ENCODE data around the gene PSMD4.

PSMD4 gene

GRCh38 chr1:151238467-151238739 is 16.1 kb upstream of the PSMD4 start:
- Histone ChIP-seq H3K9me3 (ENCODE audit: control insufficient read depth in 2 of 2, low read length in 2 of 2) (no peaks in the 10 kb centered on the region), H3K27ac (ENCODE audit: low read depth in 2 of 2, low read length in 2 of 2) (no peak overlapping the region), H3K36me3 (ENCODE audit: control insufficient read depth in 2 of 2, insufficient read depth in 2 of 2, low read length in 2 of 2) (peaks cover 70 to 83% of the 10 kb centered on the region in 2 donors)

GRCh38 chr1:151242442-151242841 is 12.1 kb upstream of the PSMD4 start:
- Histone ChIP-seq H3K4me3 (ENCODE audit: low read length in 2 of 2) (no peak overlapping the region), H3K36me3 (ENCODE audit: control insufficient read depth in 2 of 2, insufficient read depth in 2 of 2, low read length in 2 of 2) (peaks cover 66 to 78% of the 10 kb centered on the region in 2 donors)

More at GRCh38 chr1:151238467-151238739, 16.1 kb upstream of the PSMD4 start:
- no peak overlapping the region for H3K4me3 ChIP-seq (ENCODE audit: low read length in 2 of 2)
- H3K4me1 ChIP-seq (ENCODE audit: control insufficient read depth in 2 of 2, insufficient read depth in 2 of 2, low read length in 2 of 2), result no peaks in the 10 kb centered on the region
- no peak overlapping the region for H3K9ac ChIP-seq (ENCODE audit: low read depth in 1 of 2, low read length in 2 of 2)
- no peaks in the 10 kb centered on the region for H3K27me3 ChIP-seq (ENCODE audit: control insufficient read depth in 2 of 2, insufficient read depth in 2 of 2, low read length in 2 of 2)

DNA sequence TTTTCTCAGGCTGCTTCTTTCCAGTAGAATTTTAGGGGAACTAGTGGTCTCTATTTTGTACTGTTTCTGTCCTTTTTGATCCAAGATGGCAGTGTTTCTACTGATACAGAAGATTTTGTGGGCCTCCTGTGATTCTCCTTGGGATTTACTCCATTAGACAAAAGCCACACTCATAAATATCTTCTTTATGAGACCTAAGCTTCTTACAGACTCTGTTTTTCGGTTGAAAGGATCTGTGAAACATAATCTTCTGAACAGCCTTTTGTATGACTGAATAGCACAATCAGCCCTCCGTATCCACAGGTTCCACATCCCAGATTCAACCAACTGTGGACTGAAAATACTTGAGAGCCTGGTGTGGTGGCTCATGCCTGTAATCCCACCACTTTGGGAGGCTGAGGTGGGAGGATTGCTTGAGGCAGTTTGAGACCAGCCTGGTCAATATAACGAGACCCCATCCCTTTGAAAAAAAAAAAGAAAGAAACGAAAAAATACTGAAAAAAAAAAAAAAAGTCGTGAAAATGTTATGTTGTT is 10.8 kb upstream of the PSMD4 start:
- Histone ChIP-seq H3K27ac (ENCODE audit: low read depth in 2 of 2, low read length in 2 of 2) (no peak overlapping the region), H3K27me3 (ENCODE audit: control insufficient read depth in 2 of 2, insufficient read depth in 2 of 2, low read length in 2 of 2) (no peaks in the 10 kb centered on the region), H3K9me3 (ENCODE audit: control insufficient read depth in 2 of 2, low read length in 2 of 2) (no peaks in the 10 kb centered on the region), H3K4me1 (ENCODE audit: control insufficient read depth in 2 of 2, insufficient read depth in 2 of 2, low read length in 2 of 2) (no peaks in the 10 kb centered on the region), H3K36me3 (ENCODE audit: control insufficient read depth in 2 of 2, insufficient read depth in 2 of 2, low read length in 2 of 2) (peaks cover 65 to 76% of the 10 kb centered on the region in 2 donors), H3K4me3 (ENCODE audit: low read length in 2 of 2) (no peak overlapping the region), H3K9ac (ENCODE audit: low read depth in 1 of 2, low read length in 2 of 2) (no peak overlapping the region)

More at GRCh38 chr1:151242442-151242841, 12.1 kb upstream of the PSMD4 start:
- no peaks in the 10 kb centered on the region for H3K27me3 ChIP-seq (ENCODE audit: control insufficient read depth in 2 of 2, insufficient read depth in 2 of 2, low read length in 2 of 2)
- H3K4me1 ChIP-seq (ENCODE audit: control insufficient read depth in 2 of 2, insufficient read depth in 2 of 2, low read length in 2 of 2), result no peaks in the 10 kb centered on the region
- H3K27ac ChIP-seq (ENCODE audit: low read depth in 2 of 2, low read length in 2 of 2), result no peak overlapping the region
- H3K9ac ChIP-seq (ENCODE audit: low read depth in 1 of 2, low read length in 2 of 2), result no peak overlapping the region
- no peaks in the 10 kb centered on the region for H3K9me3 ChIP-seq (ENCODE audit: control insufficient read depth in 2 of 2, low read length in 2 of 2)

- H3K4me3 ChIP-seq (ENCODE audit: low read length in 2 of 2), result no peak overlapping the region
- no peaks in the 10 kb centered on the region for H3K4me1 ChIP-seq (ENCODE audit: control insufficient read depth in 2 of 2, insufficient read depth in 2 of 2, low read length in 2 of 2)
- H3K36me3 ChIP-seq (ENCODE audit: control insufficient read depth in 2 of 2, insufficient read depth in 2 of 2, low read length in 2 of 2), result peaks cover 53 to 61% of the 10 kb centered on the region in 2 donors
- no peaks in the 10 kb centered on the region for H3K9me3 ChIP-seq (ENCODE audit: control insufficient read depth in 2 of 2, low read length in 2 of 2)
- H3K9ac ChIP-seq (ENCODE audit: low read depth in 1 of 2, low read length in 2 of 2), result no peak overlapping the region
- H3K27ac ChIP-seq (ENCODE audit: low read depth in 2 of 2, low read length in 2 of 2), result no peak overlapping the region
- no peaks in the 10 kb centered on the region for H3K27me3 ChIP-seq (ENCODE audit: control insufficient read depth in 2 of 2, insufficient read depth in 2 of 2, low read length in 2 of 2)
These were observed 7.7 kb upstream of the PSMD4 start for GRCh38 chr1:151246786-151247185.

DNA sequence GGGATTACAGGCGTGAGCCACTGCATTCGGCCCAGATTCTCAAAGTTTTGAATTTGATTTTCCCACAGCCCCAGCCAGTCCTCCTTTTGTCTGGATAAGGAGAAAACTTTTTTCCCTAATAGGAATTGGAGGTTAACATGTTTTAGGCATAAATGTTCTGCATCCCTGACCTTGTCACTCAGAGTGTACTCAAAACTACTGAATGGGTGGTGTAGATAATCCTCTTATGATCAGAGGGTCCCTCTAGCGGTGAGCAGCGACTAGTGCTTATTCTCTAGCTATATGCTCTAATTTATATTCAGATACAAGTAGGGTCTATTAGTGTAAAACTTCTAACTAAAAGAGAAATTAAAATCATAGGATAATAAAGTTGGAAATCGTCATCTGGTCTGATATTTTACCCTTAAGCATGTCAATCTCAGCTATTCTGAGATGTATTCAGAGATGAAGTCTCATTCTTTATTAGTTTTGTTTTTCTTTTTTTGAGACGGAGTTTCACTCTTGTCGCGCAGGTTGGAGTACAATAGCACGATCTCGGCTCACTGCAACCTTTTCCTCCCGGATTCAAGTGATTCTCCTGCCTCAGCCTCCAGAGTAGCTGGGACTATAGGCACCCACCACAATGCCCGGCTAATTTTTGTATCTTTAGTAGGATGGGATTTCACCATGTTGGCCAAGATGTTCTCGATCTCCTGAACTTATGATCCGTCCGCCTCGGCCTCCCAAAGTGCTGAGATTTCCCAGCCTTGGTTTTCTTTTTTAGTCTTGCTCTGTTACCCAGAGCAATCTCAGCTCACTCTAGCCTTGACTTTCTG is 2.7 kb upstream of the PSMD4 start:
- H3K4me1 ChIP-seq (ENCODE audit: control insufficient read depth in 2 of 2, insufficient read depth in 2 of 2, low read length in 2 of 2), result peaks cover 8 to 9% of the 10 kb centered on the region in 2 donors
- H3K9ac ChIP-seq (ENCODE audit: low read depth in 1 of 2, low read length in 2 of 2), result no peak overlapping the region
- peaks cover 14 to 21% of the 10 kb centered on the region in 2 donors for H3K36me3 ChIP-seq (ENCODE audit: control insufficient read depth in 2 of 2, insufficient read depth in 2 of 2, low read length in 2 of 2)
- H3K4me3 ChIP-seq (ENCODE audit: low read length in 2 of 2), result no peak overlapping the region
- H3K27me3 ChIP-seq (ENCODE audit: control insufficient read depth in 2 of 2, insufficient read depth in 2 of 2, low read length in 2 of 2), result no peaks in the 10 kb centered on the region
- no peak overlapping the region for H3K27ac ChIP-seq (ENCODE audit: low read depth in 2 of 2, low read length in 2 of 2)
- no peaks in the 10 kb centered on the region for H3K9me3 ChIP-seq (ENCODE audit: control insufficient read depth in 2 of 2, low read length in 2 of 2)

DNA sequence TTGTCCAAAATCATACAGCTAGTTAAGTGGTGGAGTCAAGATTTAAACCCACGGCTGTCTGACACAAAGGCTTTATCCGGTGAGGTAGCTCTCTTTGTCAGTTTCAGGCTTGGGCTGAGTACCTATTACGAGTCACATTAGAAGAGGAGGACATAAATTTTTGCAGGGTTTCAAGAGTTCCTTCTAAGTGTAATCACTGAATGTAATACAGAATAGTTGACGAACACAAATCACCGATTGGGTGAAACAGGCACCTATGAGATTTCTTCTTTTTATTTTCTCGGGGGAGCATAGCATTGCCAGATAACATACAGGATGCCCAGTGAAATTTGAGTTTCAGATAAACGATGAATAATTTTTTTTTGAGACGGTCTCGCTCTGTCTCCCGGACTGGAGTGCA is 847 bp downstream of the PSMD4 start:
- H3K27me3 ChIP-seq (ENCODE audit: control insufficient read depth in 2 of 2, insufficient read depth in 2 of 2, low read length in 2 of 2), result no peaks in the 10 kb centered on the region
- no peaks in the 10 kb centered on the region for H3K9me3 ChIP-seq (ENCODE audit: control insufficient read depth in 2 of 2, low read length in 2 of 2)
- H3K4me1 ChIP-seq (ENCODE audit: control insufficient read depth in 2 of 2, insufficient read depth in 2 of 2, low read length in 2 of 2), result peaks cover 8 to 9% of the 10 kb centered on the region in 2 donors

DNA sequence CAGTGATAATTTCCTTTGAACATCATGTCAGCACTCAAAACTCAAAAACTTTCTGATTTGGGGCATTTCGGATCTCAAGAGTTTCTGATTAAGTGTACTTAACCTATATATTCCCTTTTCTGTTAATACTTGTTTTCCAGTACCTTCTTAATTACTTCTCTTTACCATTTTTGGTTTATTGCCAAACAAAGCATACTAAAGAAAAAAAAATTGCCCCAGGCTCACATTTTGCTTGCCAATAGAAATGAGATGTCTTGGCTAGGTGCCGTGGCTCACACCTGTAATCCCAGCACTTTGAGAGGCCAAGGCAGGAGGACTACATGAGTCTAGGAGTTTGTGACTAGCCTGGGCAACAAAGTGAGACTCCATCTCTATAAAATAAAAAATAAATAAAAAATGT is 4.8 kb downstream of the PSMD4 start:
- Histone ChIP-seq H3K9ac (ENCODE audit: low read depth in 1 of 2, low read length in 2 of 2) (no peak overlapping the region), H3K27ac (ENCODE audit: low read depth in 2 of 2, low read length in 2 of 2) (no peak overlapping the region), H3K4me1 (ENCODE audit: control insufficient read depth in 2 of 2, insufficient read depth in 2 of 2, low read length in 2 of 2) (peaks cover 8 to 9% of the 10 kb centered on the region in 2 donors), H3K27me3 (ENCODE audit: control insufficient read depth in 2 of 2, insufficient read depth in 2 of 2, low read length in 2 of 2) (no peaks in the 10 kb centered on the region), H3K9me3 (ENCODE audit: control insufficient read depth in 2 of 2, low read length in 2 of 2) (no peaks in the 10 kb centered on the region), H3K4me3 (ENCODE audit: low read length in 2 of 2) (no peak overlapping the region), H3K36me3 (ENCODE audit: control insufficient read depth in 2 of 2, insufficient read depth in 2 of 2, low read length in 2 of 2) (peaks cover 4 to 10% of the 10 kb centered on the region in 2 donors)

More for the DNA sequence above, 847 bp downstream of the PSMD4 start:
- peak overlapping the region; percentile 90 to 91 for H3K4me3 ChIP-seq (ENCODE audit: low read length in 2 of 2)
- H3K9ac ChIP-seq (ENCODE audit: low read depth in 1 of 2, low read length in 2 of 2), result peak overlapping the region; percentile 73 to 84
- no peak overlapping the region for H3K27ac ChIP-seq (ENCODE audit: low read depth in 2 of 2, low read length in 2 of 2)
- H3K36me3 ChIP-seq (ENCODE audit: control insufficient read depth in 2 of 2, insufficient read depth in 2 of 2, low read length in 2 of 2), result no peaks in the 10 kb centered on the region

GRCh38 chr1:151265446-151266236 is 11.1 kb downstream of the PSMD4 start:
- H3K4me3 ChIP-seq (ENCODE audit: low read length in 2 of 2), result no peak overlapping the region
- no peaks in the 10 kb centered on the region for H3K9me3 ChIP-seq (ENCODE audit: control insufficient read depth in 2 of 2, low read length in 2 of 2)

GRCh38 chr1:151266315-151266714 is 11.8 kb downstream of the PSMD4 start:
- H3K36me3 ChIP-seq (ENCODE audit: control insufficient read depth in 2 of 2, insufficient read depth in 2 of 2, low read length in 2 of 2), result peaks cover 39 to 43% of the 10 kb centered on the region in 2 donors
- no peaks in the 10 kb centered on the region for H3K9me3 ChIP-seq (ENCODE audit: control insufficient read depth in 2 of 2, low read length in 2 of 2)

More at GRCh38 chr1:151265446-151266236, 11.1 kb downstream of the PSMD4 start:
- peaks cover 39 to 43% of the 10 kb centered on the region in 2 donors for H3K36me3 ChIP-seq (ENCODE audit: control insufficient read depth in 2 of 2, insufficient read depth in 2 of 2, low read length in 2 of 2)
- no peak overlapping the region for H3K9ac ChIP-seq (ENCODE audit: low read depth in 1 of 2, low read length in 2 of 2)
- H3K27me3 ChIP-seq (ENCODE audit: control insufficient read depth in 2 of 2, insufficient read depth in 2 of 2, low read length in 2 of 2), result no peaks in the 10 kb centered on the region
- H3K27ac ChIP-seq (ENCODE audit: low read depth in 2 of 2, low read length in 2 of 2), result no peak overlapping the region
- H3K4me1 ChIP-seq (ENCODE audit: control insufficient read depth in 2 of 2, insufficient read depth in 2 of 2, low read length in 2 of 2), result no peaks in the 10 kb centered on the region

DNA sequence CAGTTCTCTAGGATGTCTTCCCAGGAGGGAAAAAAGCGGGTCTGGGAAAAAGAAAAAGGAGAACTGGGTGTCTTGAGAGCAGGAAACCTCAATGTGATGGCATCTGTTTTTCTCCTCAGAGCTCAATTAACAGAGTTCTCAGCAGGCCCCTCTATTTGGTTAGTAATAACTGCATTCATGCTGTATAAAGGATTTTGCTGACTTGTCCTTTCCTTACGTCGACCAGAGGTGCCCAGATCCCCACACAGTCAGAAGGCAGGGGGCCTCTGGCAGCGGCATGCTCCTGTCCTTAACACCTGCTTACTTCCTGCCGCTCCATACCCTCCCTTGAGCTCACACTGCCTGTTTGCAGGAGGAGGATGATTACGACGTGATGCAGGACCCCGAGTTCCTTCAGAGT is 12.3 kb downstream of the PSMD4 start:
- Histone ChIP-seq H3K9ac (ENCODE audit: low read depth in 1 of 2, low read length in 2 of 2) (no peak overlapping the region), H3K4me1 (ENCODE audit: control insufficient read depth in 2 of 2, insufficient read depth in 2 of 2, low read length in 2 of 2) (no peaks in the 10 kb centered on the region), H3K27me3 (ENCODE audit: control insufficient read depth in 2 of 2, insufficient read depth in 2 of 2, low read length in 2 of 2) (no peaks in the 10 kb centered on the region), H3K9me3 (ENCODE audit: control insufficient read depth in 2 of 2, low read length in 2 of 2) (no peaks in the 10 kb centered on the region), H3K4me3 (ENCODE audit: low read length in 2 of 2) (no peak overlapping the region), H3K27ac (ENCODE audit: low read depth in 2 of 2, low read length in 2 of 2) (no peak overlapping the region), H3K36me3 (ENCODE audit: control insufficient read depth in 2 of 2, insufficient read depth in 2 of 2, low read length in 2 of 2) (peaks cover 39 to 43% of the 10 kb centered on the region in 2 donors)

More at GRCh38 chr1:151266315-151266714, 11.8 kb downstream of the PSMD4 start:
- Histone ChIP-seq H3K9ac (ENCODE audit: low read depth in 1 of 2, low read length in 2 of 2) (no peak overlapping the region), H3K4me3 (ENCODE audit: low read length in 2 of 2) (no peak overlapping the region), H3K4me1 (ENCODE audit: control insufficient read depth in 2 of 2, insufficient read depth in 2 of 2, low read length in 2 of 2) (no peaks in the 10 kb centered on the region), H3K27ac (ENCODE audit: low read depth in 2 of 2, low read length in 2 of 2) (no peak overlapping the region), H3K27me3 (ENCODE audit: control insufficient read depth in 2 of 2, insufficient read depth in 2 of 2, low read length in 2 of 2) (no peaks in the 10 kb centered on the region)

Data from mucosa of rectum (tissue), 2 donors.